PC-3 (cell line): ENCODE measurements around the gene NOP14.

ENCODE experiments used
- CTCF ChIP-seq: fragments of 300-600 bp; sonication (generic); conservative IDR thresholded peaks from 2 replicates; pipeline ENCODE4 v1.5.1; 2017; ENCODE audit warnings: antibody characterized with exemption, low read depth, mild to moderate bottlenecking, low read length
- EZH2 ChIP-seq: fragments of 300-600 bp; sonication (generic); IDR thresholded peaks from one replicate; pipeline ENCODE4 v1.6.1; 2017; ENCODE audit warnings: antibody characterized with exemption, mild to moderate bottlenecking, low read length; ENCODE audit not compliant: unreplicated experiment
- EZH2phosphoT487 ChIP-seq: fragments of 300-600 bp; sonication (generic); IDR thresholded peaks from 2 replicates; pipeline ENCODE4 v1.6.1; 2018; ENCODE audit warnings: mild to moderate bottlenecking, antibody characterized with exemption, low read length, borderline replicate concordance

- TF ChIP-seq CTCF, result no peak
- TF ChIP-seq EZH2, result no peak
- TF ChIP-seq EZH2phosphoT487, result no peak
Measured at GRCh38 chr4:3007724-3008123, 44.5 kb upstream of the NOP14 start.
